Astrocyte (in vitro differentiated cells and primary cell): ENCODE data around the gene VAT1L. TPM values are rescaled to one million over a fixed set of nuclear protein-coding genes. Genes with fewer than 3 reads are reported as not detected.
A peak's percentile ranks its signal among the peaks of the same experiment; 100 is the strongest.

Experiments
- DNase-seq: peaks from one replicate; pipeline ENCODE4 v3.0.0-alpha.2; 2010; ENCODE audit warnings: low read depth
- FAIRE-seq: peaks from 2 replicates; lab custom pipeline; 2011; peaks lifted over from hg19 to GRCh38; lab: Jason Lieb, UNC
- H2AFZ ChIP-seq: 2 replicates; pipeline ENCODE4 v1.6.0; 2012; ENCODE audit warnings: low read depth, low read length, inconsistent platforms
- H3K27ac ChIP-seq: 2 replicates; pipeline ENCODE4 v1.5.1; 2011; ENCODE audit warnings: low read depth, low read length, inconsistent platforms
- H3K27me3 ChIP-seq: 2 replicates; pipeline ENCODE4 v1.6.0; 2011; ENCODE audit warnings: low read length, inconsistent platforms; ENCODE audit not compliant: insufficient read depth
- H3K36me3 ChIP-seq: 2 replicates; pipeline ENCODE4 v1.5.1; 2011; ENCODE audit warnings: low read length, inconsistent platforms; ENCODE audit not compliant: insufficient read depth
- H3K4me1 ChIP-seq: 2 replicates; pipeline ENCODE4 v1.5.1; 2011; ENCODE audit warnings: low read length, inconsistent platforms; ENCODE audit not compliant: insufficient read depth
- H3K4me2 ChIP-seq: 2 replicates; pipeline ENCODE4 v1.6.0; 2012; ENCODE audit warnings: low read length, inconsistent platforms
- H3K4me3 ChIP-seq: 2 replicates; pipeline ENCODE4 v1.5.1; 2011; ENCODE audit warnings: low read depth, mild to moderate bottlenecking, low read length, inconsistent platforms; ENCODE audit not compliant: insufficient read depth
- H3K79me2 ChIP-seq: 2 replicates; pipeline ENCODE4 v1.6.0; 2012; ENCODE audit warnings: mild to moderate bottlenecking, low read length, inconsistent platforms; ENCODE audit not compliant: insufficient read depth
- H3K9ac ChIP-seq: 2 replicates; pipeline ENCODE4 v1.6.0; 2012; ENCODE audit warnings: mild to moderate bottlenecking, low read length, inconsistent platforms
- H3K9me3 ChIP-seq: 2 replicates; pipeline ENCODE4 v1.5.1; 2012; ENCODE audit warnings: low read depth, mild to moderate bottlenecking, low read length, inconsistent platforms; ENCODE audit not compliant: insufficient read depth
- H4K20me1 ChIP-seq: 2 replicates; pipeline ENCODE4 v1.6.0; 2012; ENCODE audit warnings: low read length, inconsistent platforms; ENCODE audit not compliant: insufficient read depth
- H3K27ac Mint-ChIP-seq: one replicate; pipeline ENCODE4 v1.8.0; 2021; ENCODE audit warnings: mild to moderate bottlenecking, mixed read lengths; ENCODE audit not compliant: unreplicated experiment
- H3K27me3 Mint-ChIP-seq: one replicate; pipeline ENCODE4 v1.8.0; 2021; ENCODE audit warnings: low read depth, mixed read lengths; ENCODE audit not compliant: unreplicated experiment
- H3K36me3 Mint-ChIP-seq: one replicate; pipeline ENCODE4 v1.8.0; 2021; ENCODE audit warnings: low read depth, mixed read lengths; ENCODE audit not compliant: unreplicated experiment
- H3K4me1 Mint-ChIP-seq: one replicate; pipeline ENCODE4 v1.8.0; 2021; ENCODE audit warnings: low read depth, mixed read lengths; ENCODE audit not compliant: unreplicated experiment
- H3K4me3 Mint-ChIP-seq: one replicate; pipeline ENCODE4 v1.8.0; 2021; ENCODE audit warnings: mild to moderate bottlenecking, moderate library complexity, mixed read lengths; ENCODE audit not compliant: unreplicated experiment
- H3K9me3 Mint-ChIP-seq: one replicate; pipeline ENCODE4 v1.8.0; 2021; ENCODE audit warnings: mild to moderate bottlenecking, mixed read lengths; ENCODE audit not compliant: unreplicated experiment
- CTCF ChIP-seq: IDR thresholded peaks from 2 replicates; pipeline ENCODE4 v1.5.1; 2011; ENCODE audit warnings: low read depth, mild to moderate bottlenecking, inconsistent platforms, low read length, moderate library complexity; ENCODE audit not compliant: insufficient read depth
- EZH2 ChIP-seq: IDR thresholded peaks from 2 replicates; pipeline ENCODE4 v1.6.1; 2012; ENCODE audit warnings: mild to moderate bottlenecking, low read length, inconsistent platforms; ENCODE audit not compliant: insufficient read depth
- total RNA-seq: library from RNA; stranded (reverse); gene quantifications from 2 replicates; pipeline ENCODE4 v1.2.1, GENCODE V29; 2021

Gene VAT1L
- total RNA-seq, 1 donor from 2014 or later, result 3.3 TPM

GRCh38 chr16:77971306-77972061 is 183.1 kb downstream of the VAT1L start:
- Histone ChIP-seq H3K4me3 (no peak overlapping the region), H3K79me2 (no peaks in the 10 kb centered on the region), H3K4me2 (no peak overlapping the region), H2AFZ (no peak overlapping the region), H3K9ac (no peak overlapping the region), H3K9me3 (no peaks in the 10 kb centered on the region), H3K4me1 (no peaks in the 10 kb centered on the region), H3K27me3 (no peaks in the 10 kb centered on the region), H3K27ac (no peak overlapping the region), H4K20me1 (no peaks in the 10 kb centered on the region), H3K36me3 (no peaks in the 10 kb centered on the region)
- peaks cover 20% of the 10 kb centered on the region for H3K27me3 Mint-ChIP-seq
- no peaks in the 10 kb centered on the region for H3K36me3 Mint-ChIP-seq
- no peaks in the 10 kb centered on the region for H3K9me3 Mint-ChIP-seq
- no peak overlapping the region for H3K27ac Mint-ChIP-seq
- peak; percentile 56 for DNase-seq
- FAIRE-seq, result peak; percentile 32
- H3K4me1 Mint-ChIP-seq, result peaks cover 2% of the 10 kb centered on the region
- no peak for TF ChIP-seq EZH2
- TF ChIP-seq CTCF, result peak; percentile 78
- H3K4me3 Mint-ChIP-seq, result no peak overlapping the region

GRCh38 chr16:77972062-77972392 is 183.7 kb downstream of the VAT1L start:
- no peak overlapping the region for H3K9ac ChIP-seq
- Mint-ChIP-seq H3K27me3 (peaks cover 20% of the 10 kb centered on the region), H3K4me1 (peaks cover 2% of the 10 kb centered on the region), H3K27ac (no peak overlapping the region), H3K4me3 (no peak overlapping the region), H3K9me3 (no peaks in the 10 kb centered on the region), H3K36me3 (no peaks in the 10 kb centered on the region)
- TF ChIP-seq CTCF, result no peak
- TF ChIP-seq EZH2, result no peak
- H3K36me3 ChIP-seq, result no peaks in the 10 kb centered on the region
- DNase-seq, result no peak
- no peaks in the 10 kb centered on the region for H4K20me1 ChIP-seq
- H2AFZ ChIP-seq, result no peak overlapping the region
- FAIRE-seq, result no peak
- H3K79me2 ChIP-seq, result no peaks in the 10 kb centered on the region
- H3K9me3 ChIP-seq, result no peaks in the 10 kb centered on the region
- no peak overlapping the region for H3K4me2 ChIP-seq
- no peaks in the 10 kb centered on the region for H3K27me3 ChIP-seq
- no peak overlapping the region for H3K27ac ChIP-seq
- H3K4me3 ChIP-seq, result no peak overlapping the region
- H3K4me1 ChIP-seq, result no peaks in the 10 kb centered on the region

- Histone ChIP-seq H3K27me3 (no peaks in the 10 kb centered on the region), H3K4me2 (no peak overlapping the region), H3K4me1 (no peaks in the 10 kb centered on the region), H3K79me2 (no peaks in the 10 kb centered on the region), H3K27ac (no peak overlapping the region), H3K36me3 (no peaks in the 10 kb centered on the region), H2AFZ (no peak overlapping the region), H3K9me3 (no peaks in the 10 kb centered on the region), H3K9ac (no peak overlapping the region), H4K20me1 (no peaks in the 10 kb centered on the region), H3K4me3 (no peak overlapping the region)
- H3K36me3 Mint-ChIP-seq, result no peaks in the 10 kb centered on the region
- no peak for FAIRE-seq
- no peak for DNase-seq
- H3K4me3 Mint-ChIP-seq, result no peak overlapping the region
- H3K4me1 Mint-ChIP-seq, result peaks cover 2% of the 10 kb centered on the region
- H3K9me3 Mint-ChIP-seq, result peaks cover 3% of the 10 kb centered on the region
- peak overlapping the region; percentile 56 for H3K27ac Mint-ChIP-seq
- TF ChIP-seq CTCF, result no peak
- peaks cover 19% of the 10 kb centered on the region for H3K27me3 Mint-ChIP-seq
Observed at GRCh38 chr16:77974883-77975282, 186.5 kb downstream of the VAT1L start.
